ENCODE measurements around the gene CNTNAP2. TPM values are rescaled to one million over a fixed set of nuclear protein-coding genes. Genes with fewer than 3 reads are reported as not detected.

CNTNAP2 gene
- total and polyA plus RNA-seq, 2 of the 8 experiments (the other 6 are each of a cell fraction or from before 2014, with no cell fraction given): 27.9 to 71.0 TPM

DNA sequence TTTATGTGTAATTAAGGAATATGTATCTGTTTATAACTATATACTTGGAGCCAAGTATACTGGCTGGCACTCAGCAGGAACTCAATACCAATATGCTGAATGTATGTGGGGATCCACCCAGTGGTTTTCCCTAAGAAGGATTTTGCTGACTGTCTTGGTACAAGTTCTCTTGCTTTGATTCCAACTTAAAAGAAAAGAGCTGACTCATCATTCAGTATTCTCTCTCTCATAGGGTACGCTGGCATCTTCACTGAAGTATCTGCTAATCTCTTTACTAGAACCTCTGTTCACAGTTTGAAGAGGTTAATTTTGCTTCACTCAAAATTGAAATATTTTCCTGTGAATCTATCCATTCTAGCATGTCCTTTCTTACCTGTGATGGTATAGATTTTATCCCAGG, 1044.8 kb downstream of the CNTNAP2 start:
- no peaks in the 10 kb centered on the region for H3K4me1 ChIP-seq (replicated peaks in 1 of 4; ENCODE audit: control insufficient read depth in 3 of 4, insufficient read depth in 4 of 4, low read length in 3 of 4)
- POLR2A ChIA-PET (ENCODE audit: partially characterized antibody): no interaction called here
- H3K14ac ChIP-seq (ENCODE audit: insufficient read length): no peak overlapping the region
- no peaks in the 10 kb centered on the region for H4K20me1 ChIP-seq (replicated peaks in 1 of 2; ENCODE audit: control insufficient read depth in 1 of 2, insufficient read depth in 2 of 2, low read length in 2 of 2)
- H3K27ac ChIP-seq (ENCODE audit: low read depth, low read length): no peak overlapping the region
- H2AFZ ChIP-seq (ENCODE audit: low read length): no peak overlapping the region
- H2BK12ac ChIP-seq (ENCODE audit: low read depth, low read length): no peak overlapping the region
- no peak overlapping the region for H3K23ac ChIP-seq (ENCODE audit: insufficient read length)
- no peak overlapping the region for H4K8ac ChIP-seq (ENCODE audit: extremely low read depth, insufficient read depth, low read length)
- H3K56ac ChIP-seq (replicated peaks; ENCODE audit: insufficient read length, low read depth, low read length): no peak overlapping the region
- WGBS, 2 experiments (ENCODE audit: extremely low coverage in 1 of 2, insufficient coverage in 1 of 2, insufficient read length in 1 of 2, insufficient replicate concordance in 2 of 2, low coverage in 1 of 2, low lambda C conversion rate in 2 of 2, missing lambda C conversion rate in 1 of 2): 95% methylated on average over 1 of the region's 1 CpG; no CpG with 5 or more reads in 1 of the 2 experiments
- no peak for DNase-seq (ENCODE audit: low read depth in 1 of 2, low spot score in 2 of 2)
- H2BK15ac ChIP-seq (ENCODE audit: low read length): no peak overlapping the region
- no peaks in the 10 kb centered on the region for H3K36me3 ChIP-seq (ENCODE audit: control insufficient read depth in 2 of 4, insufficient read depth in 4 of 4, low read length in 3 of 4)
- no peak overlapping the region for H2BK20ac ChIP-seq (ENCODE audit: low read length)
- no peak overlapping the region for H2BK5ac ChIP-seq (ENCODE audit: low read depth, low read length)
- CTCF ChIA-PET (ENCODE audit: partially characterized antibody): no interaction called here
- no peak overlapping the region for H3K4me2 ChIP-seq (ENCODE audit: insufficient read depth in 1 of 2, low read depth in 2 of 2, low read length in 2 of 2)
- no peak overlapping the region for H3K4me3 ChIP-seq (ENCODE audit: extremely low read depth in 1 of 4, insufficient read depth in 2 of 4, low read depth in 3 of 4, low read length in 4 of 4)
- H3K4ac ChIP-seq (replicated peaks; ENCODE audit: insufficient read length, low read depth, low read length): no peak overlapping the region
- H3K9ac ChIP-seq (replicated peaks in 1 of 4; ENCODE audit: extremely low read depth in 1 of 4, low read depth in 3 of 4, low read length in 3 of 4): no peak overlapping the region
- no peak overlapping the region for H2AK5ac ChIP-seq (ENCODE audit: low read depth, low read length)
- H2BK120ac ChIP-seq (replicated peaks; ENCODE audit: low read depth, low read length): no peak overlapping the region
- H4K5ac ChIP-seq (ENCODE audit: insufficient read length, low read depth, low read length): no peak overlapping the region
- no peak overlapping the region for H3K18ac ChIP-seq (ENCODE audit: extremely low read depth, low read length)
- H3K9me3 ChIP-seq (ENCODE audit: insufficient read depth in 2 of 2, low read depth in 1 of 2, low read length in 1 of 2): no peaks in the 10 kb centered on the region
- H3K79me2 ChIP-seq (ENCODE audit: control insufficient read depth in 1 of 2, insufficient read depth in 2 of 2, low read length in 2 of 2): no peaks in the 10 kb centered on the region
- no peaks in the 10 kb centered on the region for H3K23me2 ChIP-seq (ENCODE audit: low read depth, low read length)
- no peak for TF ChIP-seq RXRA (IDR thresholded peaks at IDR 0.05; ENCODE audit: insufficient read depth, low read depth, low read length)
- TF ChIP-seq, protein P1, sequence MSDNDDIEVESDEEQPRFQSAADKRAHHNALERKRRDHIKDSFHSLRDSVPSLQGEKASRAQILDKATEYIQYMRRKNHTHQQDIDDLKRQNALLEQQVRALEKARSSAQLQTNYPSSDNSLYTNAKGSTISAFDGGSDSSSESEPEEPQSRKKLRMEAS (IDR thresholded peaks at IDR 0.05): no peak
- TF ChIP-seq BACH1 (IDR thresholded peaks at IDR 0.05; ENCODE audit: low read length): 0 out of 2 replicates have a peak, but pooled peaks have one; percentile 29
- TF ChIP-seq SIX5 (IDR thresholded peaks at IDR 0.05; ENCODE audit: low read depth, low read length): no peak
- no peak for TF ChIP-seq SIRT6 (IDR thresholded peaks at IDR 0.05; ENCODE audit: low read length)
- no peak for TF ChIP-seq JUN (IDR thresholded peaks at IDR 0.05; ENCODE audit: low read depth, low read length)
- no peak for TF ChIP-seq CTBP2 (IDR thresholded peaks at IDR 0.05; ENCODE audit: borderline replicate concordance, insufficient read depth, insufficient read length, low read length)
- TF ChIP-seq JUND (IDR thresholded peaks at IDR 0.05; ENCODE audit: low read length): no peak
- TF ChIP-seq ZNF274 (IDR thresholded peaks at IDR 0.05; ENCODE audit: borderline replicate concordance, extremely low read depth, low read length): no peak
- TF ChIP-seq SP4 (IDR thresholded peaks at IDR 0.05; ENCODE audit: low read length): no peak
- TF ChIP-seq HDAC6 (IDR thresholded peaks at IDR 0.05; ENCODE audit: low read depth, low read length): no peak
- no peak for TF ChIP-seq RBBP5 (IDR thresholded peaks at IDR 0.05; ENCODE audit: borderline replicate concordance, low read depth, low read length)
- TF ChIP-seq BRCA1 (IDR thresholded peaks at IDR 0.05; ENCODE audit: low read depth, low read length): no peak
- TF ChIP-seq POU5F1 (IDR thresholded peaks at IDR 0.05; ENCODE audit: low read depth, low read length): no peak
- peak; percentile 93 for TF ChIP-seq MAFK (IDR thresholded peaks at IDR 0.05; ENCODE audit: low read depth, low read length)
- H3K79me1 ChIP-seq (ENCODE audit: low read depth, low read length): no peaks in the 10 kb centered on the region
- no peak overlapping the region for H4K91ac ChIP-seq (replicated peaks; ENCODE audit: insufficient read length, low read length)
- H3K27me3 ChIP-seq (replicated peaks in 1 of 4; ENCODE audit: control insufficient read depth in 3 of 4, extremely low read depth in 1 of 4, insufficient read depth in 3 of 4, low read length in 3 of 4): no peaks in the 10 kb centered on the region
- FAIRE-seq: no peak
